ENCODE measurements around the gene FNDC1. TPM values are rescaled to one million over a fixed set of nuclear protein-coding genes. Genes with fewer than 3 reads are reported as not detected.

FNDC1 gene
- total RNA-seq, 1 donor = 24.2 TPM

DNA sequence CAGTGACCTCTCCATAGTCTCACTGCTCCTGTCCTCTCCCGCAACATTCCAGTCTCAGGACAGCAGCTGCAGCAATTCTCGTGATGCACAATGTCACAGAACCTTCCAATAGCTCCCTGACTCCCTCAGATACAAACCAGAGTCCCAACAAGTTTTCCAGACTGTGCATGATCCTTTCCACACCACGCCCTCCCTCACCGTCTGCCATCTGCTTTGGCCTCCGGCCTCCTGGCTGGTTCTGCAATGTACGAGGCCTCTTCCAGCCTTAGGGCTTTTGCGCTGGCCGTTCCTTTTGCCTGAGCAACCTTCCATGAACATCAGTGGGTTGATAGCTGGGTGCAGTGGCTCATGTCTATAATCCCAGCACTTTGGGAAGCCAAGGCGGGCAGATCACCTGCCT is 9.6 kb downstream of the FNDC1 start:
- H4K20me1 ChIP-seq (ENCODE audit: insufficient read depth, low read length) = no peaks in the 10 kb centered on the region
- no peaks in the 10 kb centered on the region for H3K9me3 ChIP-seq (ENCODE audit: low read depth, low read length)
- no peak overlapping the region for H3K4me3 ChIP-seq (ENCODE audit: insufficient read depth, low read length)
- H2AFZ ChIP-seq (ENCODE audit: low read length) = no peak overlapping the region
- no peak for DNase-seq (ENCODE audit: insufficient read length, low spot score, missing footprints)
- H3K4me1 ChIP-seq (ENCODE audit: insufficient read depth, low read length) = peaks cover 5% of the 10 kb centered on the region
- TF ChIP-seq, protein P1, sequence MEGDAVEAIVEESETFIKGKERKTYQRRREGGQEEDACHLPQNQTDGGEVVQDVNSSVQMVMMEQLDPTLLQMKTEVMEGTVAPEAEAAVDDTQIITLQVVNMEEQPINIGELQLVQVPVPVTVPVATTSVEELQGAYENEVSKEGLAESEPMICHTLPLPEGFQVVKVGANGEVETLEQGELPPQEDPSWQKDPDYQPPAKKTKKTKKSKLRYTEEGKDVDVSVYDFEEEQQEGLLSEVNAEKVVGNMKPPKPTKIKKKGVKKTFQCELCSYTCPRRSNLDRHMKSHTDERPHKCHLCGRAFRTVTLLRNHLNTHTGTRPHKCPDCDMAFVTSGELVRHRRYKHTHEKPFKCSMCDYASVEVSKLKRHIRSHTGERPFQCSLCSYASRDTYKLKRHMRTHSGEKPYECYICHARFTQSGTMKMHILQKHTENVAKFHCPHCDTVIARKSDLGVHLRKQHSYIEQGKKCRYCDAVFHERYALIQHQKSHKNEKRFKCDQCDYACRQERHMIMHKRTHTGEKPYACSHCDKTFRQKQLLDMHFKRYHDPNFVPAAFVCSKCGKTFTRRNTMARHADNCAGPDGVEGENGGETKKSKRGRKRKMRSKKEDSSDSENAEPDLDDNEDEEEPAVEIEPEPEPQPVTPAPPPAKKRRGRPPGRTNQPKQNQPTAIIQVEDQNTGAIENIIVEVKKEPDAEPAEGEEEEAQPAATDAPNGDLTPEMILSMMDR (IDR thresholded peaks at IDR 0.05; ENCODE audit: extremely low read depth, low read depth, low read length) = no peak
- H3K4me2 ChIP-seq (ENCODE audit: insufficient read depth, low read length) = no peak overlapping the region
- no peaks in the 10 kb centered on the region for H3K27me3 ChIP-seq (ENCODE audit: insufficient read depth, low read length)
- no peaks in the 10 kb centered on the region for H3K36me3 ChIP-seq (ENCODE audit: insufficient read depth, low read length)
- no peak overlapping the region for H3K27ac ChIP-seq (ENCODE audit: low read depth, low read length)
- H3K79me2 ChIP-seq (ENCODE audit: insufficient read depth, low read length) = no peaks in the 10 kb centered on the region

DNA sequence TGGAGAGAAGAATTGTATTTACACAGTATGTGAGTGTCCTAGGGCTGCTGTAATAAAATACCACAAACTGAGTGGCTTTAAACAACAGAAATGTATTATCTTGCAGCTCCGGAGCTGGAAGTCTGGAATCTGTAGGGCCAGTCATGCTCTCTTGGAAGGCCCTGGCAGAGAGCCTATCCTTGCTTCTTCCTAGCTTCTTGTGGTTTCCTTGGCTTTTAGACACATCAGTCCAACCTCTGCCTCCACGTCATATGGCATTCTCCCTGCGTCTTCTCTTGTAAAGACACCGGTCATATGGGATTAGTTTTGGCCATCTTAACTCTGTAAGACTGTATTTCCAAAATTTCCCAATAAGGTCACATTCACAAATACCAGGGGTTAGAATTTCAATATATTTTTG is 10.8 kb downstream of the FNDC1 start:
- no peaks in the 10 kb centered on the region for H3K36me3 ChIP-seq (ENCODE audit: insufficient read depth, low read length)
- H3K27ac ChIP-seq (ENCODE audit: low read depth, low read length) = peak overlapping the region; percentile 50

DNA sequence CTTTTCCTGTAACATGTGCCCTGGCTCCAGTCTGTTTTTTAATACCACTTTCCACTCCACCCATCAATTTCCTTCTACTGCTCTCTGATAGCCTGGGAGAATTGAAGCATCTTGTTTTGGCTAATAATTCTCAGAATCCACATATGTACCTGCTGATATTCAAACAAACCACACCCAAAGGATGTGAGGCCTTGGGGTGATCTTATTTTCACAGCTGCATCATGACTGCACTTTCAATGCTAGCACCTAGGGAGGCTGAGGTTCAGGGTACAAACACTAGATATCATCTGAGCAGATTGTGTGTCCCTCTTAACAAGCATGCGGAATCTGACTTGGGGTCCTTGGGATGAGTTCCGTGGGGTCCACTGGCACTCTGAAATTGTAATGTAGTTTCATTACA is 12.7 kb downstream of the FNDC1 start:
- Histone ChIP-seq H4K20me1 (ENCODE audit: insufficient read depth, low read length) (no peaks in the 10 kb centered on the region), H3K27me3 (ENCODE audit: insufficient read depth, low read length) (no peaks in the 10 kb centered on the region), H3K36me3 (ENCODE audit: insufficient read depth, low read length) (no peaks in the 10 kb centered on the region), H3K4me2 (ENCODE audit: insufficient read depth, low read length) (no peak overlapping the region), H3K4me1 (ENCODE audit: insufficient read depth, low read length) (peaks cover 11% of the 10 kb centered on the region), H2AFZ (ENCODE audit: low read length) (no peak overlapping the region), H3K4me3 (ENCODE audit: insufficient read depth, low read length) (no peak overlapping the region), H3K27ac (ENCODE audit: low read depth, low read length) (no peak overlapping the region), H3K79me2 (ENCODE audit: insufficient read depth, low read length) (no peaks in the 10 kb centered on the region), H3K9me3 (ENCODE audit: low read depth, low read length) (peaks cover 5% of the 10 kb centered on the region)
- TF ChIP-seq, protein P1 (IDR thresholded peaks at IDR 0.05; ENCODE audit: extremely low read depth, low read depth, low read length) = no peak
- no peak for DNase-seq (ENCODE audit: insufficient read length, low spot score, missing footprints)

More for the DNA sequence above, 10.8 kb downstream of the FNDC1 start:
- Histone ChIP-seq H3K9me3 (ENCODE audit: low read depth, low read length) (no peaks in the 10 kb centered on the region), H3K4me1 (ENCODE audit: insufficient read depth, low read length) (peaks cover 7% of the 10 kb centered on the region), H4K20me1 (ENCODE audit: insufficient read depth, low read length) (no peaks in the 10 kb centered on the region), H3K27me3 (ENCODE audit: insufficient read depth, low read length) (no peaks in the 10 kb centered on the region), H3K4me2 (ENCODE audit: insufficient read depth, low read length) (no peak overlapping the region), H3K79me2 (ENCODE audit: insufficient read depth, low read length) (no peaks in the 10 kb centered on the region), H3K4me3 (ENCODE audit: insufficient read depth, low read length) (no peak overlapping the region), H2AFZ (ENCODE audit: low read length) (no peak overlapping the region)
- TF ChIP-seq, protein P1 (IDR thresholded peaks at IDR 0.05; ENCODE audit: extremely low read depth, low read depth, low read length) = no peak
- no peak for DNase-seq (ENCODE audit: insufficient read length, low spot score, missing footprints)

DNA sequence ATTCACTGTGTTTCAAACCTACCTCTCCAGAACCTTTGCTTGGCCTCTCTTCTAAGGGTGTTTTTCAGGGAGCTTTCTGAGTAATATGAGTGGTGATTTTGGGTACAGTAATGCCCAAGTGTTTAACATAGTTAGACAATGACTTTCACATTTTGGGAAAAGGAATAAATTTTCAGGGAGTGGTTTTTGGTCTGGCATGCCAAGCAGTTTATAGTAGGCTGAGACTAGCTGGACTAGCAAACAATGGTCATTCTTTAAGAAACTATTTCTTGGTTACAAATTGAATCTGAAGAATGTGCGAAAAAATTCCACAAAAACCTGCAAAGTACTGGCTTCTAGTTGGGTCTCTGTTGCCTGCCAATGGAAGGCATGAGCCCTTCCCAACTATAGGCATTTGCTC is 15.4 kb downstream of the FNDC1 start:
- no peak overlapping the region for H3K4me3 ChIP-seq (ENCODE audit: insufficient read depth, low read length)
- no peak overlapping the region for H2AFZ ChIP-seq (ENCODE audit: low read length)
- DNase-seq (ENCODE audit: insufficient read length, low spot score, missing footprints) = peak; percentile 78

More for the DNA sequence above, 15.4 kb downstream of the FNDC1 start:
- H3K4me1 ChIP-seq (ENCODE audit: insufficient read depth, low read length) = peaks cover 11% of the 10 kb centered on the region
- peak overlapping the region; percentile 17 for H3K27ac ChIP-seq (ENCODE audit: low read depth, low read length)
- H3K36me3 ChIP-seq (ENCODE audit: insufficient read depth, low read length) = no peaks in the 10 kb centered on the region
- H3K79me2 ChIP-seq (ENCODE audit: insufficient read depth, low read length) = no peaks in the 10 kb centered on the region
- TF ChIP-seq, protein P1 (IDR thresholded peaks at IDR 0.05; ENCODE audit: extremely low read depth, low read depth, low read length) = no peak
- H3K27me3 ChIP-seq (ENCODE audit: insufficient read depth, low read length) = no peaks in the 10 kb centered on the region
- peaks cover 5% of the 10 kb centered on the region for H3K9me3 ChIP-seq (ENCODE audit: low read depth, low read length)
- no peak overlapping the region for H3K4me2 ChIP-seq (ENCODE audit: insufficient read depth, low read length)
- no peaks in the 10 kb centered on the region for H4K20me1 ChIP-seq (ENCODE audit: insufficient read depth, low read length)
